DND-41 (cell line): Measurements from ENCODE around the gene ZIC1.

Experiments used
- EZH2 ChIP-seq: IDR thresholded peaks from 3 replicates; pipeline ENCODE4 v1.6.1; 2012; ENCODE audit warnings: borderline replicate concordance, low read depth, mild to moderate bottlenecking, moderate library complexity, low read length, inconsistent platforms; ENCODE audit not compliant: severe bottlenecking
- TF ChIP-seq, protein P1 (sequence below): IDR thresholded peaks from 2 replicates; pipeline ENCODE4 v1.5.1; 2012; ENCODE audit warnings: borderline replicate concordance, low read length, moderate library complexity, mild to moderate bottlenecking; ENCODE audit not compliant: poor library complexity, severe bottlenecking; ENCODE audit errors: extremely low read depth

DNA sequence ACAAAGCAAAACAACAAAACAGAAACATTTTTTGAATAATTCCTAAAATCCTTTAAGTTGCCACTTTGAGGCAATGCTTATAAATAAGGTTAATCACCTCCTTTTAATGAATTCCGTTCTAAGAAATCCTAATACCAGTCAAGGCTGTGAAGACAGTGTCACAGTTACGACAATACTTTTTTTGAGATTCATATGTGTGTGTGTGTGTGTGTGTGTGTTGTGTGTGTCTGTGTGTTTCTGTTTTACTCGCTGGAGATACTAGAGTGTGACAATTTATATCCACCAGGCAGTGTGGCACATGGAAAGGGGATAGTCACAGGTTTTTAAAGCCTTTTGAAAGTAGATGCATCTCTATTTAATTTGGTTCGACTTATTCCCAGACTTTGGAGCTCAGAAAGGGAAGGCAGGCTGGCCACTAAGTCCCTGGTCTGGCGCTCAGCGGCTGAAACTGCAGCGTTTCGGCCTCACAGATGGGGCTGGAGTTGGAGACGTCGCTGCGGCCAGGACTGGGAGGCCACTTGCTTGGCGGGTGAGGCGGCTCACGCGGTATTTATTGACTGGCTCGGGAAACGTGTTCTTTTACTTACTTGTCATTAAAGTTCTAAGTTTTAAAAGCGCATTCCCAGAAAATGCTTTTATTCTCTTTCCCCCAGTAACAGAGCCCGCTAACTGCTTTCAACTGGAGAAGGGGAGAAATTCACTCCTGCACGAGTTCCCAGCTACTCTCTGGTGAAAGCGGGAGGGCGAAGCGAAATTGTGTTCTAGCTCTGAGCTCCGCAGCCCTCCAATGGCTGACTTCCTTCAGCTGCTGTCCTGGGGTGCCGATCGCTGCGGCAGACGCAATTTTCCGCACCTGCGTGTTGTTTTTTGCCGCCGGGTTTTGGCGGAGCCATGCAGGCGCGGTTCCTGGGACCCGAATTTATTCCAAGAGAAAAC lies 13.7 kb downstream of the ZIC1 start:
- TF ChIP-seq, protein P1, sequence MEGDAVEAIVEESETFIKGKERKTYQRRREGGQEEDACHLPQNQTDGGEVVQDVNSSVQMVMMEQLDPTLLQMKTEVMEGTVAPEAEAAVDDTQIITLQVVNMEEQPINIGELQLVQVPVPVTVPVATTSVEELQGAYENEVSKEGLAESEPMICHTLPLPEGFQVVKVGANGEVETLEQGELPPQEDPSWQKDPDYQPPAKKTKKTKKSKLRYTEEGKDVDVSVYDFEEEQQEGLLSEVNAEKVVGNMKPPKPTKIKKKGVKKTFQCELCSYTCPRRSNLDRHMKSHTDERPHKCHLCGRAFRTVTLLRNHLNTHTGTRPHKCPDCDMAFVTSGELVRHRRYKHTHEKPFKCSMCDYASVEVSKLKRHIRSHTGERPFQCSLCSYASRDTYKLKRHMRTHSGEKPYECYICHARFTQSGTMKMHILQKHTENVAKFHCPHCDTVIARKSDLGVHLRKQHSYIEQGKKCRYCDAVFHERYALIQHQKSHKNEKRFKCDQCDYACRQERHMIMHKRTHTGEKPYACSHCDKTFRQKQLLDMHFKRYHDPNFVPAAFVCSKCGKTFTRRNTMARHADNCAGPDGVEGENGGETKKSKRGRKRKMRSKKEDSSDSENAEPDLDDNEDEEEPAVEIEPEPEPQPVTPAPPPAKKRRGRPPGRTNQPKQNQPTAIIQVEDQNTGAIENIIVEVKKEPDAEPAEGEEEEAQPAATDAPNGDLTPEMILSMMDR, result no peak
- TF ChIP-seq EZH2, result no peak
